Measurements from ENCODE around the gene TFB1M. TPM values are rescaled to one million over a fixed set of nuclear protein-coding genes. Genes with fewer than 3 reads are reported as not detected.

The TFB1M gene
- polyA plus RNA-seq, 1 donor from 2014 or later = 13.3 TPM

- Mint-ChIP-seq H3K27me3 (no peaks in the 10 kb centered on the region), H3K27ac (no peak overlapping the region), H3K4me3 (no peak overlapping the region), H3K9me3 (no peaks in the 10 kb centered on the region), H3K4me1 (peaks cover 2 to 5% (median 3%) of the 10 kb centered on the region in 3 donors), H3K36me3 (peaks cover 4% of the 10 kb centered on the region)
Observed at GRCh38 chr6:155256122-155256795, 58.0 kb downstream of the TFB1M start.

GRCh38 chr6:155254139-155254538, 60.1 kb downstream of the TFB1M start:
- Mint-ChIP-seq H3K4me3 (no peak overlapping the region), H3K9me3 (no peaks in the 10 kb centered on the region), H3K36me3 (peaks cover 4% of the 10 kb centered on the region), H3K27ac (no peak overlapping the region), H3K27me3 (no peaks in the 10 kb centered on the region), H3K4me1 (no peaks in the 10 kb centered on the region)

- Mint-ChIP-seq H3K4me1 (peaks cover 0 to 3% (median 3%) of the 10 kb centered on the region in 3 donors), H3K36me3 (peaks cover 2% of the 10 kb centered on the region), H3K27ac (peak overlapping the region in 1 of 3 donors; percentile 9), H3K9me3 (no peaks in the 10 kb centered on the region), H3K4me3 (no peak overlapping the region), H3K27me3 (no peaks in the 10 kb centered on the region)
Observed at GRCh38 chr6:155253337-155253736, 60.9 kb downstream of the TFB1M start.

- Mint-ChIP-seq H3K36me3 (no peaks in the 10 kb centered on the region), H3K27ac (no peak overlapping the region)
Observed at GRCh38 chr6:155252581-155252980, 61.7 kb downstream of the TFB1M start.

GRCh38 chr6:155250701-155251381, 63.4 kb downstream of the TFB1M start:
- peaks cover 3% of the 10 kb centered on the region for H3K36me3 Mint-ChIP-seq
- H3K4me1 Mint-ChIP-seq = peaks cover 0 to 5% (median 5%) of the 10 kb centered on the region in 3 donors
- no peaks in the 10 kb centered on the region for H3K27me3 Mint-ChIP-seq
- H3K4me3 Mint-ChIP-seq = no peak overlapping the region
- H3K9me3 Mint-ChIP-seq = no peaks in the 10 kb centered on the region
- no peak overlapping the region for H3K27ac Mint-ChIP-seq

More at GRCh38 chr6:155252581-155252980, 61.7 kb downstream of the TFB1M start:
- H3K4me1 Mint-ChIP-seq = peaks cover 0 to 5% (median 3%) of the 10 kb centered on the region in 3 donors
- H3K4me3 Mint-ChIP-seq = no peak overlapping the region
- H3K9me3 Mint-ChIP-seq = no peaks in the 10 kb centered on the region
- no peaks in the 10 kb centered on the region for H3K27me3 Mint-ChIP-seq

GRCh38 chr6:155248008-155249001, 66.0 kb downstream of the TFB1M start:
- Mint-ChIP-seq H3K9me3 (no peaks in the 10 kb centered on the region), H3K36me3 (peaks cover 5% of the 10 kb centered on the region), H3K4me1 (peaks cover 0 to 5% (median 5%) of the 10 kb centered on the region in 3 donors), H3K27ac (peak overlapping the region in 2 of 3 donors; percentile 24 to 69), H3K4me3 (no peak overlapping the region), H3K27me3 (no peaks in the 10 kb centered on the region)

GRCh38 chr6:155247618-155248007, 66.7 kb downstream of the TFB1M start:
- Mint-ChIP-seq H3K4me1 (peaks cover 0 to 5% (median 5%) of the 10 kb centered on the region in 3 donors), H3K36me3 (peaks cover 5% of the 10 kb centered on the region), H3K9me3 (no peaks in the 10 kb centered on the region), H3K27ac (peak overlapping the region in 1 of 3 donors; percentile 10), H3K4me3 (no peak overlapping the region), H3K27me3 (no peaks in the 10 kb centered on the region)

- H3K9me3 Mint-ChIP-seq = no peaks in the 10 kb centered on the region
- no peaks in the 10 kb centered on the region for H3K27me3 Mint-ChIP-seq
- peaks cover 5% of the 10 kb centered on the region for H3K36me3 Mint-ChIP-seq
- no peak overlapping the region for H3K27ac Mint-ChIP-seq
- no peak overlapping the region for H3K4me3 Mint-ChIP-seq
- peaks cover 0 to 5% (median 5%) of the 10 kb centered on the region in 3 donors for H3K4me1 Mint-ChIP-seq
Observed at GRCh38 chr6:155246825-155247224, 67.5 kb downstream of the TFB1M start.

- H3K9me3 Mint-ChIP-seq = no peaks in the 10 kb centered on the region
- peaks cover 5% of the 10 kb centered on the region for H3K36me3 Mint-ChIP-seq
- peak overlapping the region in 1 of 3 donors; percentile 71 for H3K27ac Mint-ChIP-seq
- no peaks in the 10 kb centered on the region for H3K27me3 Mint-ChIP-seq
- H3K4me1 Mint-ChIP-seq = peaks cover 0 to 7% (median 5%) of the 10 kb centered on the region in 3 donors
- H3K4me3 Mint-ChIP-seq = no peak overlapping the region
Observed at GRCh38 chr6:155245831-155246230, 68.5 kb downstream of the TFB1M start.

- Mint-ChIP-seq H3K36me3 (peaks cover 5% of the 10 kb centered on the region), H3K9me3 (no peaks in the 10 kb centered on the region), H3K27me3 (no peaks in the 10 kb centered on the region), H3K4me3 (no peak overlapping the region), H3K27ac (peak overlapping the region in 1 of 3 donors; percentile 59), H3K4me1 (peaks cover 0 to 9% (median 5%) of the 10 kb centered on the region in 3 donors)
Observed at GRCh38 chr6:155245193-155245592, 69.1 kb downstream of the TFB1M start.

GRCh38 chr6:155244434-155244833, 69.8 kb downstream of the TFB1M start:
- no peaks in the 10 kb centered on the region for H3K27me3 Mint-ChIP-seq
- H3K4me3 Mint-ChIP-seq = no peak overlapping the region
- no peak overlapping the region for H3K27ac Mint-ChIP-seq
- peaks cover 0 to 9% (median 5%) of the 10 kb centered on the region in 3 donors for H3K4me1 Mint-ChIP-seq
- no peaks in the 10 kb centered on the region for H3K9me3 Mint-ChIP-seq
- peaks cover 5% of the 10 kb centered on the region for H3K36me3 Mint-ChIP-seq

- Mint-ChIP-seq H3K9me3 (peaks cover 0 to 4% (median 3%) of the 10 kb centered on the region in 3 donors), H3K4me3 (no peak overlapping the region), H3K36me3 (peaks cover 8% of the 10 kb centered on the region), H3K27me3 (peaks cover 2% of the 10 kb centered on the region), H3K4me1 (peaks cover 0 to 5% (median 0%) of the 10 kb centered on the region in 3 donors), H3K27ac (peak overlapping the region in 1 of 3 donors; percentile 54)
Observed at GRCh38 chr6:155241966-155242365, 72.3 kb downstream of the TFB1M start.

- no peak overlapping the region for H3K27ac Mint-ChIP-seq
- H3K27me3 Mint-ChIP-seq = peaks cover 2% of the 10 kb centered on the region
Observed at GRCh38 chr6:155240905-155241600, 73.2 kb downstream of the TFB1M start.

GRCh38 chr6:155237613-155238012, 76.7 kb downstream of the TFB1M start:
- Mint-ChIP-seq H3K9me3 (peaks cover 3 to 5% (median 4%) of the 10 kb centered on the region in 3 donors), H3K27ac (no peak overlapping the region), H3K36me3 (peaks cover 2% of the 10 kb centered on the region), H3K4me3 (no peak overlapping the region), H3K27me3 (peaks cover 2% of the 10 kb centered on the region), H3K4me1 (peaks cover 0 to 4% (median 0%) of the 10 kb centered on the region in 3 donors)

More at GRCh38 chr6:155240905-155241600, 73.2 kb downstream of the TFB1M start:
- peaks cover 4% of the 10 kb centered on the region for H3K36me3 Mint-ChIP-seq
- no peak overlapping the region for H3K4me3 Mint-ChIP-seq
- peaks cover 0 to 4% (median 0%) of the 10 kb centered on the region in 3 donors for H3K4me1 Mint-ChIP-seq
- H3K9me3 Mint-ChIP-seq = peaks cover 3 to 4% (median 3%) of the 10 kb centered on the region in 3 donors
